Common myeloid progenitor, CD34-positive (primary cell): Measurements from ENCODE around the gene DRD5. TPM values are rescaled to one million over a fixed set of nuclear protein-coding genes. Genes with fewer than 3 reads are reported as not detected.
"Not testable (repeated sequence)": the region's sequence is repeated elsewhere in the genome, so short reads cannot be mapped to it uniquely, and the experiment has no call there.

Experiments used
- CTCF ChIA-PET: fragments of 350-600 bp; sonication (Branson Sonifier 250); formaldehyde crosslinking; loops from one replicate; lab custom pipeline; 2021; ENCODE audit warnings: antibody characterized with exemption; lab: Charles Lee
- POLR2A ChIA-PET: fragments of 350-600 bp; sonication (Branson Sonifier 250); formaldehyde crosslinking; loops from one replicate; lab custom pipeline; 2021; ENCODE audit warnings: antibody characterized with exemption; lab: Charles Lee
- DNase-seq, 3 donors: peaks; one replicate each; pipeline versions ENCODE4 v3.0.0 to v3.0.0-alpha.2; 2013
- H3K27ac ChIP-seq, 2 experiments: 1 replicate in 1 of 2; 2 replicates in 1 of 2; pipeline ENCODE4 v1.7.0; 2013; ENCODE audit warnings: inconsistent platforms in 2 of 2, low read length in 2 of 2, mild to moderate bottlenecking in 2 of 2, low read depth in 1 of 2, moderate library complexity in 1 of 2; ENCODE audit not compliant: severe bottlenecking in 2 of 2, insufficient read depth in 1 of 2, poor library complexity in 1 of 2
- H3K27me3 ChIP-seq, 5 experiments: replicated peaks in 2 of 5; 1 replicate in 3 of 5; 2 replicates in 2 of 5; pipeline versions ENCODE4 v1.6.1 to v1.7.0; 2013; ENCODE audit warnings: low read length in 4 of 5, mild to moderate bottlenecking in 2 of 5, moderate library complexity in 2 of 5, inconsistent platforms in 1 of 5; ENCODE audit not compliant: insufficient read depth in 5 of 5, control insufficient read depth in 4 of 5
- H3K36me3 ChIP-seq, 4 experiments: 1 replicate in 2 of 4; 2 replicates in 2 of 4; pipeline versions ENCODE4 v1.6.1 to v1.7.0; 2013; ENCODE audit warnings: low read length in 3 of 4, control low read depth in 1 of 4, mild to moderate bottlenecking in 1 of 4; ENCODE audit not compliant: control insufficient read depth in 4 of 4, insufficient read depth in 4 of 4
- H3K4me1 ChIP-seq, 4 experiments: 1 replicate in 3 of 4; 2 replicates in 1 of 4; pipeline versions ENCODE4 v1.6.1 to v1.7.1; 2013; ENCODE audit warnings: low read length in 3 of 4, mild to moderate bottlenecking in 3 of 4, control low read depth in 1 of 4, inconsistent platforms in 1 of 4, moderate library complexity in 1 of 4; ENCODE audit not compliant: control insufficient read depth in 4 of 4, insufficient read depth in 4 of 4; ENCODE audit errors: control extremely low read depth in 1 of 4
- H3K4me3 ChIP-seq, 7 experiments: 1 replicate in 4 of 7; 2 replicates in 3 of 7; pipeline versions ENCODE4 v1.5.1 to v1.7.0; 2013; ENCODE audit warnings: mild to moderate bottlenecking in 7 of 7, low read length in 6 of 7, moderate library complexity in 6 of 7, inconsistent platforms in 2 of 7, low read depth in 2 of 7, control low read depth in 1 of 7; ENCODE audit not compliant: insufficient read depth in 4 of 7, control insufficient read depth in 1 of 7; ENCODE audit errors: extremely low read depth in 1 of 7
- H3K9me3 ChIP-seq, 5 experiments: 1 replicate in 4 of 5; 2 replicates in 1 of 5; pipeline versions ENCODE4 v1.6.1 to v1.7.1; 2013; ENCODE audit warnings: low read length in 4 of 5, mild to moderate bottlenecking in 2 of 5, inconsistent platforms in 1 of 5, low read depth in 1 of 5, moderate library complexity in 1 of 5; ENCODE audit not compliant: control insufficient read depth in 4 of 5, insufficient read depth in 2 of 5; ENCODE audit errors: control extremely low read depth in 1 of 5
- WGBS: methylation state at CpG from one replicate; pipeline ENCODE4 v1.1.5; 2013; ENCODE audit not compliant: insufficient coverage; 5-methylcytosine and 5-hydroxymethylcytosine counted together
- polyA plus RNA-seq: library from polyadenylated mRNA; unstranded; fragments of 120-200 nt; gene quantifications from one replicate; pipeline ENCODE4 v1.2.1, GENCODE V29; 2013

DRD5 gene
- not detected for polyA plus RNA-seq

DNA sequence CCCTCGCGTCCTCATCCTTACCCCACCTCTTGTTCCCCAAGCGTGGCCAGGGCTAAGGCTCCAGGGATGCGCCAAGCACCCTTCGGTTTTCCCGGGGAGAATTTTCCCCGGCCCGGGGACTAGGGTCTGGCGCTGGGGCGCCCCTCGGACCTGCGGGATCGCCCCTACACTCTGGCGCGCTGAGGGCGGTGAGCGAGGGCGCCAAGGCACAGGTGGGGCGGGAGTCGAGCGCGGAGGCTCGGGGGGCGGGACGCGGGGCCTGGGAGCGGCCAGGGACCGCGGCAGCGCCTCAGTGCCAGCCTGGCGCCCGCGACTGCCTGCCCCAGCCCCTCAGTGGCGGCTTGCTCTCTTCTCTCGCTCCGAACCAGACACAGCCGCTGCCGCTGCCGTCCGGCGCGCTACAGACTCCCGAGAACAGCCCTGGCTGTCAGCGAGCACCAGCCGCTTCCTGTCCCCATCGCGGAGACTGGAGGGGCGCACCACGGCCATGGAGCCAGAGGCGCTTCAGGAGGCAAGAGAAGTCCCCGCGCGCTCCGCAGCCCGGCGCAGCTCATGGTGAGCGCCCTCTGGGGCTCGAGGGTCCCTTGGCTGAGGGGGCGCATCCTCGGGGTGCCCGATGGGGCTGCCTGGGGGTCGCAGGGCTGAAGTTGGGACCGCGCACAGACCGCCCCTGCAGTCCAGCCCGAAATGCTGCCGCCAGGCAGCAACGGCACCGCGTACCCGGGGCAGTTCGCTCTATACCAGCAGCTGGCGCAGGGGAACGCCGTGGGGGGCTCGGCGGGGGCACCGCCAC, at the start of gene DRD5:
DRD5 (plus strand) TSS at position 292 of the 793 bp plus-strand sequence; CDS start at position 688, 396 bp downstream.
- CTCF ChIA-PET = no interaction called here

DNA sequence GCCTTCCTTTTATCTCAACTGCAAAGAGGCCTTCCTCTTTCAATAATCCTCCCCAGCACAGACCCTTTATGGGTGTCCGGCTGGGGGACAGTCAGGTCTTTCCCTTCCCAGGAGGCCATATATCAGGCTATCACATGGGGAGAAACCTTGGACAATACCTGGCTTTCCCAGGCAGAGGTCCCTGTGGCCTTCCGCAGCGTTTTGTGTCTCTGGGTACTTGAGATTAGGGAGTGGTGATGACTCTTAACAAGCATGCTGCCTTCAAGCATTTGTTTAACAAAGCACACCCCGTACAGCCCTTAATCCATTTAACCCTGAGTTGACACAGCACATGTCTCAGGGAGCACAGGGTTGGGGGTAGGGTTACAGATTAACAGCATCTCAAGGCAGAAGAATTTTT, 49.2 kb upstream of the DRD5 start:
- H3K27ac ChIP-seq, H3K27me3 ChIP-seq, POLR2A ChIA-PET, H3K36me3 ChIP-seq, CTCF ChIA-PET, H3K9me3 ChIP-seq, H3K4me1 ChIP-seq, H3K4me3 ChIP-seq, DNase-seq: not testable (repeated sequence)
- WGBS = no CpG with 5 or more reads among the region's 4 CpGs

More for the DNA sequence above, at the start of gene DRD5:
- H3K27me3 ChIP-seq = peaks cover 3 to 71% (median 20%) of the 10 kb centered on the region in 5 experiments
- no peaks in the 10 kb centered on the region for H3K4me1 ChIP-seq
- peak in 1 of 3 donors; percentile 5 for DNase-seq
- H3K36me3 ChIP-seq = no peaks in the 10 kb centered on the region
- H3K4me3 ChIP-seq = no peak within 1 kb of the TSS
- POLR2A ChIA-PET = no interaction called here
- WGBS = 7% methylated on average over 74 of the region's 78 CpGs
- no peaks in the 10 kb centered on the region for H3K9me3 ChIP-seq
- no peak within 1 kb of the TSS for H3K27ac ChIP-seq

DNA sequence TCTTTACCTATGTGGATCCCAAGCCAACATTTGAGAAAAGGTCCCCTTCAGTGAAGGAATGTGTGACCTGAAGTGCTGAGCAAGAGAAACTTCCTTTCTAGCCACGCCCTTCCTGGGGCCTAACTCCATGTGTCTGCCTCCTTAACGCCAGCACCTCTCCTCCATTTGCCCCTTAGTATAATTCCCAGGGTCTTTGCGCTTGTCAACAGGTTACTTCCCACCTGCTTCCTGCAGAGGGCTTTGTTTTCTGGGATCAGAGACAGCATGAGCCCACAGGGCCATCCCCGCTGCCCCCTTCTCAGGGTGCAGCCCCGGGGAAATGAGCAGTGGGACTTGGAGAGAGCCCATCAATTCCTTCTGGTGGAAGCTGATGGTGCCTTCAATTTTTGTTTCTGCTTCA, 45.9 kb upstream of the DRD5 start:
- 81% methylated on average over 5 of the region's 5 CpGs for WGBS
- Histone ChIP-seq H3K27me3 (no peaks in the 10 kb centered on the region), H3K27ac (no peak overlapping the region), H3K4me1 (no peaks in the 10 kb centered on the region), H3K36me3 (no peaks in the 10 kb centered on the region), H3K4me3 (no peak overlapping the region), H3K9me3 (no peaks in the 10 kb centered on the region)
- no peak for DNase-seq
- ChIA-PET POLR2A (no interaction called here), CTCF (no interaction called here)

GRCh38 chr4:9737280-9737679, 44.2 kb upstream of the DRD5 start:
- H3K9me3 ChIP-seq, H3K27me3 ChIP-seq, H3K27ac ChIP-seq, DNase-seq, CTCF ChIA-PET, H3K4me1 ChIP-seq, POLR2A ChIA-PET, H3K4me3 ChIP-seq, H3K36me3 ChIP-seq: not testable (repeated sequence)
- 90% methylated on average over 6 of the region's 7 CpGs for WGBS

DNA sequence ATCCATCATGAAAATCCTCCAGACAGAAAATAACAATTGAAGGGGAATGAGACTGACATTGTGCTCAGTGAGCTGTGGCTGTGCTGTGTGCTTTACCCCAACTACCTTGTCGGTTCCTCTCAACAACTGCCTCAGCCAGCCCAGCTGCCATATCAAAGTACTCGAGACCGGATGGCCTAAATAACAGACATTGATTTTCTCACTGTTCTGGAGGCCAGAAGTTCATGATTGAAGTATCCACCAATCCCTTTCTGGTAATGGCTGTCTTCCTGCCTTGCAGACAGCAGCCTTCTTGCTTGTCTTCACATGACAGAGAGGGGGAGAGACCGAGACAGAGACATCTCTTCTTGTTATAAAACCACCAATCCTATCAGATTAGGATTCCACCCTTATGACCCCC, 37.6 kb upstream of the DRD5 start:
- H3K4me1 ChIP-seq, POLR2A ChIA-PET, H3K27me3 ChIP-seq, H3K4me3 ChIP-seq, CTCF ChIA-PET, H3K36me3 ChIP-seq, H3K9me3 ChIP-seq, H3K27ac ChIP-seq, DNase-seq: not testable (repeated sequence)
- WGBS = 96% methylated on average over 3 of the region's 4 CpGs

- H3K36me3 ChIP-seq = no peaks in the 10 kb centered on the region
- ChIA-PET POLR2A (no interaction called here), CTCF (no interaction called here)
- no peak overlapping the region for H3K27ac ChIP-seq
- no peaks in the 10 kb centered on the region for H3K9me3 ChIP-seq
- H3K4me3 ChIP-seq = no peak overlapping the region
- H3K4me1 ChIP-seq = no peaks in the 10 kb centered on the region
- no peaks in the 10 kb centered on the region for H3K27me3 ChIP-seq
- DNase-seq = no peak
- 100% methylated on average over 12 of the region's 13 CpGs for WGBS
Measured at GRCh38 chr4:9745782-9746181, 35.7 kb upstream of the DRD5 start.

DNA sequence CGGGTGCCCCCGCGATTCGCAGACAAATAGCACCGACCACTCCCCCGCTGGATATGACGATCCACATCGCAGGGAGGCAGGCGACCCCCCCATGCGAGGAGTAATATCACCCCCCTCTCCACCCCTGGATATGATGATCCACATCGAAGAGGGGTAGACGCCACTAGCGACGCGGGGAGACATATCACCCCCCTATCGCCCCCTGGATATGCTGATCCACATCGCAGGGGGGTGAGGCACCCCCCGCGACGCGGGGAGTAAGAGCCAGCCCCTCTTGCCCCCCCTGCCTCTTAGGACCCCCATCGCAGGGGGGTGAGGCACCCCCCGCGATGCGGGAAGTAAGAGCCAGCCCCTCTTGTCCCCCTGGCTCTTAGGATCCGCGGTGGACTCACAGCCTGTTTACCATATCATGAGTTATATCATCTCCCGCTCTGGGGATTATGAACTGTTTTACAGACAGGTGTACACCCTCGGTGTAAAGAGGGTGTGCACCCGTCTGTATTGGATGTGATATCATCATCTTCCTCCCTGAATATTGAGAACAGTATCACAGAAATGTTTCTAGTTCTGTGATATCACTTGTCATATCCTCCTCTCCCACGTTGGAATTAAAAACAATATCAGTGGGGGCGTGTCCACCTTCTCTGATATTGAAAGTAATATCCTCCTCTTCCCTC, 22.7 kb upstream of the DRD5 start:
- H3K27ac ChIP-seq = no peak overlapping the region
- H3K9me3 ChIP-seq = no peaks in the 10 kb centered on the region
- peak in 2 of 3 donors; percentile 17 to 30 for DNase-seq
- 56% methylated on average over 17 of the region's 32 CpGs for WGBS
- H3K4me3 ChIP-seq = no peak overlapping the region
- no peaks in the 10 kb centered on the region for H3K4me1 ChIP-seq
- H3K27me3 ChIP-seq = peaks cover 0 to 15% (median 0%) of the 10 kb centered on the region in 5 experiments
- CTCF ChIA-PET = no interaction called here
- H3K36me3 ChIP-seq = no peaks in the 10 kb centered on the region
- POLR2A ChIA-PET = no interaction called here
